ENCODE measurements around the gene ABITRAM. TPM values are rescaled to one million over a fixed set of nuclear protein-coding genes. Genes with fewer than 3 reads are reported as not detected.
"Not testable (repeated sequence)": the region's sequence is repeated elsewhere in the genome, so short reads cannot be mapped to it uniquely, and the experiment has no call there.

The ABITRAM gene
- total RNA-seq, 1 donor: 16.3 TPM

DNA sequence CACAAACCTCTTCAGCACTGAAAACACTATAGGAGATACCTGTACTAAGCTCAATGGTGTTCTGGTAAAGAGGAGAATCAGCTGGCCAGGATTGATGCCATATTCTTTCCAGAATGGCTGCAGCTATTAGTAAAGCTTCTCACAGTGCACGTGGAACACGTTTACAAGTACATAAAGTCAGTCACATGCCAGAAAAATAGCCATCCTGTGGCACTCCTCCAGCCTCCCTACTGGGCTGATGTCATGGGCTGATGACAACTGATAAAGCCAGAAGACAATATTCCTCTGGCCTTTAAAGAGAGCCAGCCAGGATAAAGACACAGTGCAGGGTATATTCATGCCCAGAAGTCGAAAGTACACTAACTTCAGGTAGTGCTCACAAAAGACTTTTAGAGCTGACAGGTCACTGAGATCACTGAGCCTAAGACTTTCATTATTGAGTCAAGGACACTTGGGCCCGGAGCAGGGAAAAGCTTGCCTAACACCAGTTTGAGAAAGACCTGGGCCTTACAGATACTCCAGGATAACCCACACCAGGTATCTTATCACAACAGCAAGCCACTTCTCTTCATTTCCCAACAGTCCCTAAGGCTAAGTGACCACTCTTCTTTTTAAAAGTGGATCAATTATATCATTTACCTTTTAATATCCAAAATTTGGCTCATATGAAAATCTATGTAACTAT is 29.4 kb downstream of the ABITRAM start:
- TF ChIP-seq, protein P1, sequence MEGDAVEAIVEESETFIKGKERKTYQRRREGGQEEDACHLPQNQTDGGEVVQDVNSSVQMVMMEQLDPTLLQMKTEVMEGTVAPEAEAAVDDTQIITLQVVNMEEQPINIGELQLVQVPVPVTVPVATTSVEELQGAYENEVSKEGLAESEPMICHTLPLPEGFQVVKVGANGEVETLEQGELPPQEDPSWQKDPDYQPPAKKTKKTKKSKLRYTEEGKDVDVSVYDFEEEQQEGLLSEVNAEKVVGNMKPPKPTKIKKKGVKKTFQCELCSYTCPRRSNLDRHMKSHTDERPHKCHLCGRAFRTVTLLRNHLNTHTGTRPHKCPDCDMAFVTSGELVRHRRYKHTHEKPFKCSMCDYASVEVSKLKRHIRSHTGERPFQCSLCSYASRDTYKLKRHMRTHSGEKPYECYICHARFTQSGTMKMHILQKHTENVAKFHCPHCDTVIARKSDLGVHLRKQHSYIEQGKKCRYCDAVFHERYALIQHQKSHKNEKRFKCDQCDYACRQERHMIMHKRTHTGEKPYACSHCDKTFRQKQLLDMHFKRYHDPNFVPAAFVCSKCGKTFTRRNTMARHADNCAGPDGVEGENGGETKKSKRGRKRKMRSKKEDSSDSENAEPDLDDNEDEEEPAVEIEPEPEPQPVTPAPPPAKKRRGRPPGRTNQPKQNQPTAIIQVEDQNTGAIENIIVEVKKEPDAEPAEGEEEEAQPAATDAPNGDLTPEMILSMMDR (IDR thresholded peaks at IDR 0.05; ENCODE audit: insufficient read depth, low read length): no peak
- no peak overlapping the region for H3K4me3 ChIP-seq (ENCODE audit: low read depth, low read length)
- DNase-seq (ENCODE audit: low read depth): no peak

DNA sequence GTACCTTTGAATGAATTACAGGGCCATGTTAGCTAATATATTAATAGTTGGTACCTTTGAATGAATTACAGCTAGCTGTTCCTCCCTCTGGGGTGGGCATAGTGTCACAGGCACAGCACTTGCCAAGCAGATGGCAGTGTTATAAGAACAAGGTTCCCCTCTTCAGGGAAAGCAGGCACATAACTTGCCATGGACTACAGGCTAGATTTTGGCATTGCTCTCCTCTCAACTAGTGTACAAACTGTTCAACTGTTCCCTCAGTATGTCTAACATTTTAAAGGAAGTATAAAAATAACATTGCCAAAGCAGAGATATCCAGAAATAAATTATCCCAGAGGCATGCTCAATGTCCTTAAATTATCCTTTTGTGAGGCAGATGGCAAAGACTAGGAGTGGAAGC is 33.7 kb downstream of the ABITRAM start:
- H3K4me3 ChIP-seq (ENCODE audit: low read depth, low read length): no peak overlapping the region
- TF ChIP-seq, protein P1 (IDR thresholded peaks at IDR 0.05; ENCODE audit: insufficient read depth, low read length): no peak

DNA sequence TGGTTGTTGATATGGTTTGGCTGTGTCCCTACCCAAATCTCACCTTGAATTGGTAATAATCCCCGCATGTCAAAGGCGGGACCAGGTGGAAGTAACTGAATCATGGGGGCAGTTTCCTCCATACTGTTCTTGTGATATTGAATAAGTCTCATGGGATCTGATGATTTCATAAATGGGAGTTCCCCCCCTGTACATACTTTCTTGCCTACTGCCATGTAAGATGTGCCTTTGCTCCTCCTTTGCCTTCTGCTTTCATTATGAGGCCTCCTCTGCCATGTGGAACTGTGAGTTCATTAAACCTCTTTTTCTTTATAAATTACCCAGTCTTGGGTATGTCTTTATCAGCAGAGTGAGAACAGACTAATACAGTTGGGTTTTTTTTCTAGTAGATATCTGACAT is 37.2 kb downstream of the ABITRAM start:
- not testable (repeated sequence) for H3K4me3 ChIP-seq (ENCODE audit: low read depth, low read length); DNase-seq (ENCODE audit: low read depth)

More for the DNA sequence above, 33.7 kb downstream of the ABITRAM start:
- DNase-seq (ENCODE audit: low read depth): no peak

DNA sequence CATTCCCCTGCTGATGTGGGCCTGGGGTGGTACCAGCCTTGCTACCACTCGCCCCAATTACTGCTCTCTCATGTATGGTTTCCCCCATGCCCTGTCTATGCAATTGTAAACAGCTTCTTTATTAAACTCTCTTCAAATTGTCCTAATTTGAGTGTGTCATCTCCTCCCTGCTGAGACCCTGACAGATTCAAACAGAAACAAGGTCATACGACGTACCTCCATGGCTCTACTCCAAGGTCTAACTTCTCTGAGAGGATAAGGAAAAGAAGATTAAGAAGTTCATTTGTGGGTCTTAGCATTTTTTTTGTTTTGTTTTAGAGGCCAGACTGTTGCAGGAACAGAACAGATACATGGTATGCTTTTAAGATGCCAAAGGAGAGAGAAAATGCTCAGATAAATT is 38.0 kb downstream of the ABITRAM start:
- no peak overlapping the region for H3K4me3 ChIP-seq (ENCODE audit: low read depth, low read length)
- no peak for DNase-seq (ENCODE audit: low read depth)
- TF ChIP-seq, protein P1 (IDR thresholded peaks at IDR 0.05; ENCODE audit: insufficient read depth, low read length): no peak

DNA sequence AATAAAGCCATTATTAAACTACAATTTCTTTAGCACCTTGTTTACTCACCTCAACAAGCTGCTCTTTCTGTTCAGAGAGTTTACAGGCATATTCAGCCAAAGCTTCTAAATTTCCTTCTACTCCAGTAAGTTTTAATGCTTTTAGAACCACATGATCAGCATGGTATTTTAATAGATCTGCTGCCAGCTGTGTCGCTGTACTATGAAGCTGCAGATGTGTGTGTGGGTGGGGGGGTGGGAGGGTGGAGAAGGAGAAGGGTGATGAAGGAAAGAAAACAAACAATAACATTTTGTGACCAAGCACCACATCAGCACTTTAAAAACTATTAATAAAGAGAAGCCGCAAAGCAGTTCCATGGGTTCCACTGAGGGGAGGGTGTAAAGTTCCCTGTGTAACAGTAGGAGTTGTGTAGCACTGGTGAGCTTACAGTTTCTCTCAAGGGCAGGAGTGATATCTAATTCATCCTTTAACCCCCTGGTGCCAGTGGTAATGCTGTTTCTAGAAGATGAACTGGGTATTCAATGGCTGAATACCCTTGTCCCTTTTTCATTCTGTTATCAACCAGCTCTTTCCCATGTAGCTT is 38.5 kb downstream of the ABITRAM start:
- DNase-seq (ENCODE audit: low read depth): peak; percentile 29
- no peak overlapping the region for H3K4me3 ChIP-seq (ENCODE audit: low read depth, low read length)
- TF ChIP-seq, protein P1 (IDR thresholded peaks at IDR 0.05; ENCODE audit: insufficient read depth, low read length): no peak

DNA sequence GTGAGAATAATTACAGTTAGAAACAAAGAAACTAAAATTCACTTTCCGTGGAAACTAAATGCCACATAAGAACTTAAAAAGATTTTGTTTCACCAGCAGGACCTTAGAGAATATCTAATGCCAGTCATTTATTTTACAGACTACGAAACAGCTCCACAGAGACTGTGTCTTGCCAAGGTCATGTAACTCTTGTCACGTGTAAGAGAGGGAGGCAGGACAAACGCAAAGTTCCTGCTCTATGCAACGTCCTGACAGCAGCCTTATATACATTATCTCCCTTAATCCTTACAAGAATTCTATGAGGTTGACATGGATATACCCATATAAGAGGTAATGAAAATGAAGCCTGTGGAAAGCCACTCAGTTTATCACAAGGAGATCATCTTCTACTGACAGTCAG is 39.7 kb downstream of the ABITRAM start:
- no peak for DNase-seq (ENCODE audit: low read depth)
- no peak overlapping the region for H3K4me3 ChIP-seq (ENCODE audit: low read depth, low read length)
- TF ChIP-seq, protein P1 (IDR thresholded peaks at IDR 0.05; ENCODE audit: insufficient read depth, low read length): no peak

DNA sequence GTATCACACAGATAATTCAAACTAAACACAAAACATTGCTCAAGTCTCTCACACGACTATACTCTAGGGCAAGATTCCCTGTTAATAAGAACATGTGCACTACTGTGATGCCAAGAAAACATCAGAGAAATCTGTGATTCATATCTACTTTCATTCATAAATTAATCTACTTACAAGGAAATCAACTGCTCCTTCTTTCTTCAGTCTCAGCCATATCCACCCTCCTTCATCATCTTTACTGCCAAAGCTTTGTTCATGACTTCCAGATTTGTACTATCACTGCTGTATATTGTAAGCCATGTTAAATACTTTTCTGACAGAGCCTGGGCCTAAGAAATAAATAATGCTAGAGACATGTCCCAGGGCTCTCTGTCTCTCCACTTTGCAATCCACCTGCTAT is 44.0 kb downstream of the ABITRAM start:
- no peak overlapping the region for H3K4me3 ChIP-seq (ENCODE audit: low read depth, low read length)
- TF ChIP-seq, protein P1 (IDR thresholded peaks at IDR 0.05; ENCODE audit: insufficient read depth, low read length): no peak
- peak; percentile 78 for DNase-seq (ENCODE audit: low read depth)
